ENCODE measurements around the gene WNT6. TPM values are rescaled to one million over a fixed set of nuclear protein-coding genes. Genes with fewer than 3 reads are reported as not detected.
"Not testable (repeated sequence)": the region's sequence is repeated elsewhere in the genome, so short reads cannot be mapped to it uniquely, and the experiment has no call there.

The WNT6 gene
- total RNA-seq, 1 experiment from 2014 or later: 8.1 TPM

DNA sequence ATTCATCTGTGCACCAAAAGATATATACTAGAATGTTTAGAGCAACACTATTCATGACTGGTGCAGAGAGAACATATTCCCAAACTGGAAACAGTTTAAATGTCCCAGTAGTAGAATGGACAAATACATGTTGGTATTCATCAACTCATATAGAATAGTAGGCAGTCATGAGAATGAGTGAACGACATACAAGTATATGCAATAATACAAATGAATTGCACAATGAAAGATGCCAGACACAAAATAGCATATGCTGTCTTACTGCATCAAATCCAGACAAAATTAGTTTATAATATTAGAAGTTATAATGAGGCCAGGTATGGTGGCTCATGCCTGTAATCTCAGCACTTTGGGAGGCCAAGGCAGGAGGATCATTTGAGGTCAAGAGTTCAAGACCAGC is 19.7 kb upstream of the WNT6 start:
- no peaks in the 10 kb centered on the region for H3K36me3 ChIP-seq (ENCODE audit: control insufficient read depth, insufficient read depth, low read length)
- in situ Hi-C loops (cut with HindIII; ENCODE audit: low pct_unique_long_range_greater_than_20kb, low sequenced_read_pairs): no loop called here
- peaks cover 7% of the 10 kb centered on the region; the same call in 1 of the 2 replicates for H3K9me3 ChIP-seq (ENCODE audit: control insufficient read depth, insufficient read depth, low read depth, low read length)
- DNase-seq (ENCODE audit: low read depth, low spot score) (no peak), ATAC-seq (no peak)
- ChIA-PET CTCF (no interaction called here), POLR2A (no interaction called here)
- H3K27me3 ChIP-seq (ENCODE audit: control insufficient read depth, insufficient read depth, low read length): no peaks in the 10 kb centered on the region; the same call in 1 of the 2 replicates
- H3K27ac ChIP-seq (ENCODE audit: low read length): no peak overlapping the region
- intact Hi-C loops (cut with micrococcal nuclease; ENCODE audit: unreplicated experiment): no loop called here
- no TSS peak for BruUV-seq (replicated peaks)
- 0 out of 2 replicates have a peak, but pooled peaks cover under 1% of the 10 kb centered on the region for H3K4me1 ChIP-seq (ENCODE audit: control insufficient read depth, insufficient read depth, low read length)
- TF ChIP-seq TCF7L2 (IDR thresholded peaks at IDR 0.05; ENCODE audit: low read depth, low read length): no peak
- TF ChIP-seq, protein P1, sequence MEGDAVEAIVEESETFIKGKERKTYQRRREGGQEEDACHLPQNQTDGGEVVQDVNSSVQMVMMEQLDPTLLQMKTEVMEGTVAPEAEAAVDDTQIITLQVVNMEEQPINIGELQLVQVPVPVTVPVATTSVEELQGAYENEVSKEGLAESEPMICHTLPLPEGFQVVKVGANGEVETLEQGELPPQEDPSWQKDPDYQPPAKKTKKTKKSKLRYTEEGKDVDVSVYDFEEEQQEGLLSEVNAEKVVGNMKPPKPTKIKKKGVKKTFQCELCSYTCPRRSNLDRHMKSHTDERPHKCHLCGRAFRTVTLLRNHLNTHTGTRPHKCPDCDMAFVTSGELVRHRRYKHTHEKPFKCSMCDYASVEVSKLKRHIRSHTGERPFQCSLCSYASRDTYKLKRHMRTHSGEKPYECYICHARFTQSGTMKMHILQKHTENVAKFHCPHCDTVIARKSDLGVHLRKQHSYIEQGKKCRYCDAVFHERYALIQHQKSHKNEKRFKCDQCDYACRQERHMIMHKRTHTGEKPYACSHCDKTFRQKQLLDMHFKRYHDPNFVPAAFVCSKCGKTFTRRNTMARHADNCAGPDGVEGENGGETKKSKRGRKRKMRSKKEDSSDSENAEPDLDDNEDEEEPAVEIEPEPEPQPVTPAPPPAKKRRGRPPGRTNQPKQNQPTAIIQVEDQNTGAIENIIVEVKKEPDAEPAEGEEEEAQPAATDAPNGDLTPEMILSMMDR (IDR thresholded peaks at IDR 0.05): no peak
- TF ChIP-seq, protein P2, sequence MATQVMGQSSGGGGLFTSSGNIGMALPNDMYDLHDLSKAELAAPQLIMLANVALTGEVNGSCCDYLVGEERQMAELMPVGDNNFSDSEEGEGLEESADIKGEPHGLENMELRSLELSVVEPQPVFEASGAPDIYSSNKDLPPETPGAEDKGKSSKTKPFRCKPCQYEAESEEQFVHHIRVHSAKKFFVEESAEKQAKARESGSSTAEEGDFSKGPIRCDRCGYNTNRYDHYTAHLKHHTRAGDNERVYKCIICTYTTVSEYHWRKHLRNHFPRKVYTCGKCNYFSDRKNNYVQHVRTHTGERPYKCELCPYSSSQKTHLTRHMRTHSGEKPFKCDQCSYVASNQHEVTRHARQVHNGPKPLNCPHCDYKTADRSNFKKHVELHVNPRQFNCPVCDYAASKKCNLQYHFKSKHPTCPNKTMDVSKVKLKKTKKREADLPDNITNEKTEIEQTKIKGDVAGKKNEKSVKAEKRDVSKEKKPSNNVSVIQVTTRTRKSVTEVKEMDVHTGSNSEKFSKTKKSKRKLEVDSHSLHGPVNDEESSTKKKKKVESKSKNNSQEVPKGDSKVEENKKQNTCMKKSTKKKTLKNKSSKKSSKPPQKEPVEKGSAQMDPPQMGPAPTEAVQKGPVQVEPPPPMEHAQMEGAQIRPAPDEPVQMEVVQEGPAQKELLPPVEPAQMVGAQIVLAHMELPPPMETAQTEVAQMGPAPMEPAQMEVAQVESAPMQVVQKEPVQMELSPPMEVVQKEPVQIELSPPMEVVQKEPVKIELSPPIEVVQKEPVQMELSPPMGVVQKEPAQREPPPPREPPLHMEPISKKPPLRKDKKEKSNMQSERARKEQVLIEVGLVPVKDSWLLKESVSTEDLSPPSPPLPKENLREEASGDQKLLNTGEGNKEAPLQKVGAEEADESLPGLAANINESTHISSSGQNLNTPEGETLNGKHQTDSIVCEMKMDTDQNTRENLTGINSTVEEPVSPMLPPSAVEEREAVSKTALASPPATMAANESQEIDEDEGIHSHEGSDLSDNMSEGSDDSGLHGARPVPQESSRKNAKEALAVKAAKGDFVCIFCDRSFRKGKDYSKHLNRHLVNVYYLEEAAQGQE (IDR thresholded peaks at IDR 0.05; ENCODE audit: insufficient read depth in 1 of 2, low read depth in 2 of 2, low read length in 1 of 2): no peak
- no peak for TF ChIP-seq SIN3A (IDR thresholded peaks at IDR 0.05; ENCODE audit: borderline replicate concordance, insufficient read depth, low read depth, low read length)
- no peak for TF ChIP-seq POLR2AphosphoS5 (IDR thresholded peaks at IDR 0.05; ENCODE audit: low read depth, low read length)
- no peak overlapping the region for H3K4me3 ChIP-seq (ENCODE audit: low read depth in 2 of 2, low read length in 2 of 2)

DNA sequence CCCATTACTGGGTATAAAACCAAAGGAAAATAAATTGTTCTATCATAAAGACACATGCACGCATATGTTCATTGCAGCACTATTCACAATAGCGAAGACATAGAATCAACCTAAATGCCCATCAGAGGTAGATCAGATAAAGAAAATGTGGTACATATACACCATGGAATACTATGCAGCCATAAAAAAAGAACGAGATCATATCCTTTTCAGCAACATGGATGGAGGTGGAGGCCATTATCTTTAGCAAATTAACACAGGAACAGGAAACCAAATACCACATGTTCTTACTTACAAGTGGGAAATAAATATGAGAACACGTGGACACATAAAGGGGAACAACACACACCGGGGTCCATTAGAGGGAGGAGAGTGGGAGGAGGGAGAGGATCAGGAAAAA is 15.3 kb upstream of the WNT6 start:
- H3K36me3 ChIP-seq (ENCODE audit: control insufficient read depth, insufficient read depth, low read length); DNase-seq (ENCODE audit: low read depth, low spot score); H3K27ac ChIP-seq (ENCODE audit: low read length); in situ Hi-C loops (cut with HindIII; ENCODE audit: low pct_unique_long_range_greater_than_20kb, low sequenced_read_pairs); intact Hi-C loops (cut with micrococcal nuclease; ENCODE audit: unreplicated experiment); H3K9me3 ChIP-seq (ENCODE audit: control insufficient read depth, insufficient read depth, low read depth, low read length); POLR2A ChIA-PET; H3K4me1 ChIP-seq (ENCODE audit: control insufficient read depth, insufficient read depth, low read length); BruUV-seq (replicated peaks); ATAC-seq; CTCF ChIA-PET; H3K4me3 ChIP-seq (ENCODE audit: low read depth in 2 of 2, low read length in 2 of 2); H3K27me3 ChIP-seq (ENCODE audit: control insufficient read depth, insufficient read depth, low read length): not testable (repeated sequence)

DNA sequence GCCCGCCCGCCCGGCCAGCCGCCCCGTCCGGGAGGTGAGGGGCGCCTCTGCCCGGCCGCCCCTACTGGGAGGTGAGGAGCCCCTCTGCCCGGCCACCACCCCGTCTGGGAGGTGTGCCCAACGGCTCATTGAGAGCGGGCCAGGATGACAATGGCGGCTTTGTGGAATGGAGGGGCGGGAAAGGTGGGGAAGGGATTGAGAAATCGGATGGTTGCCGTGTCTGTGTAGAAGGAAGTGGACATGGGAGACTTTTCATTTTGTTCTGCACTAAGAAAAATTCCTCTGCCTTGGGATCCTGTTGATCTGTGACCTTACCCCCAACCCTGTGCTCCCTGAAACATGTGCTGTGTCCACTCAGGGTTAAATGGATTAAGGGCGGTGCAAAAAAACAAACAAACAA is 12.6 kb upstream of the WNT6 start:
- H3K27me3 ChIP-seq (ENCODE audit: control insufficient read depth, insufficient read depth, low read length); H3K27ac ChIP-seq (ENCODE audit: low read length); DNase-seq (ENCODE audit: low read depth, low spot score); H3K9me3 ChIP-seq (ENCODE audit: control insufficient read depth, insufficient read depth, low read depth, low read length); H3K4me1 ChIP-seq (ENCODE audit: control insufficient read depth, insufficient read depth, low read length); ATAC-seq; in situ Hi-C loops (cut with HindIII; ENCODE audit: low pct_unique_long_range_greater_than_20kb, low sequenced_read_pairs); BruUV-seq (replicated peaks); H3K36me3 ChIP-seq (ENCODE audit: control insufficient read depth, insufficient read depth, low read length): not testable (repeated sequence)
- H3K4me3 ChIP-seq (ENCODE audit: low read depth in 2 of 2, low read length in 2 of 2): peak overlapping the region in 1 of 2 experiments; percentile 29; a peak in 2 of 4 replicates
- CTCF ChIA-PET: interaction anchor here (0.6 to 1.6 kb wide), 13 partner anchors 12 to 188 kb away, joined by 3 to 16 read pairs (median 4); partner anchors contain the start of genes BCS1L, CYP27A1, TTLL4 and ZNF142
- intact Hi-C loops (cut with micrococcal nuclease; ENCODE audit: unreplicated experiment): loop anchor here (1.0 to 2.0 kb wide), 3 partner anchors 119 to 188 kb away; partner anchors contain the start of genes BCS1L and ZNF142
- POLR2A ChIA-PET: interaction anchor here (1.5 kb wide), 1 partner anchor 187 kb away, joined by 3 read pairs; the partner anchor contains the start of genes BCS1L and ZNF142
